Measurements from ENCODE around the gene DLGAP1. TPM values are rescaled to one million over a fixed set of nuclear protein-coding genes. Genes with fewer than 3 reads are reported as not detected.

Gene DLGAP1
- total and polyA plus RNA-seq, 4 donors: 0.06 to 1.2 (median 0.17) TPM; not detected in 1

GRCh38 chr18:3461704-3462103 is 993.4 kb downstream of the DLGAP1 start:
- no peak for TF ChIP-seq EGR1 (IDR thresholded peaks at IDR 0.05; ENCODE audit: low read depth in 2 of 2)
- TF ChIP-seq HNF4A (conservative IDR thresholded peaks at IDR 0.05): no peak
- no peak for TF ChIP-seq FOXA1 (IDR thresholded peaks at IDR 0.05)
- TF ChIP-seq HNF4G (IDR thresholded peaks at IDR 0.05): no peak
- TF ChIP-seq, protein P1, sequence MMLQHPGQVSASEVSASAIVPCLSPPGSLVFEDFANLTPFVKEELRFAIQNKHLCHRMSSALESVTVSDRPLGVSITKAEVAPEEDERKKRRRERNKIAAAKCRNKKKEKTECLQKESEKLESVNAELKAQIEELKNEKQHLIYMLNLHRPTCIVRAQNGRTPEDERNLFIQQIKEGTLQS (IDR thresholded peaks at IDR 0.05): no peak
- TF ChIP-seq, protein P2, sequence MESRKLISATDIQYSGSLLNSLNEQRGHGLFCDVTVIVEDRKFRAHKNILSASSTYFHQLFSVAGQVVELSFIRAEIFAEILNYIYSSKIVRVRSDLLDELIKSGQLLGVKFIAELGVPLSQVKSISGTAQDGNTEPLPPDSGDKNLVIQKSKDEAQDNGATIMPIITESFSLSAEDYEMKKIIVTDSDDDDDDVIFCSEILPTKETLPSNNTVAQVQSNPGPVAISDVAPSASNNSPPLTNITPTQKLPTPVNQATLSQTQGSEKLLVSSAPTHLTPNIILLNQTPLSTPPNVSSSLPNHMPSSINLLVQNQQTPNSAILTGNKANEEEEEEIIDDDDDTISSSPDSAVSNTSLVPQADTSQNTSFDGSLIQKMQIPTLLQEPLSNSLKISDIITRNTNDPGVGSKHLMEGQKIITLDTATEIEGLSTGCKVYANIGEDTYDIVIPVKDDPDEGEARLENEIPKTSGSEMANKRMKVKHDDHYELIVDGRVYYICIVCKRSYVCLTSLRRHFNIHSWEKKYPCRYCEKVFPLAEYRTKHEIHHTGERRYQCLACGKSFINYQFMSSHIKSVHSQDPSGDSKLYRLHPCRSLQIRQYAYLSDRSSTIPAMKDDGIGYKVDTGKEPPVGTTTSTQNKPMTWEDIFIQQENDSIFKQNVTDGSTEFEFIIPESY (IDR thresholded peaks at IDR 0.05): no peak
- no peak for TF ChIP-seq RXRA (IDR thresholded peaks at IDR 0.05)
- no peak for TF ChIP-seq RAD21 (IDR thresholded peaks at IDR 0.05)
- no peak for TF ChIP-seq YY1 (IDR thresholded peaks at IDR 0.05)
- TF ChIP-seq NR2F2 (IDR thresholded peaks at IDR 0.05): no peak
- TF ChIP-seq, protein P3, sequence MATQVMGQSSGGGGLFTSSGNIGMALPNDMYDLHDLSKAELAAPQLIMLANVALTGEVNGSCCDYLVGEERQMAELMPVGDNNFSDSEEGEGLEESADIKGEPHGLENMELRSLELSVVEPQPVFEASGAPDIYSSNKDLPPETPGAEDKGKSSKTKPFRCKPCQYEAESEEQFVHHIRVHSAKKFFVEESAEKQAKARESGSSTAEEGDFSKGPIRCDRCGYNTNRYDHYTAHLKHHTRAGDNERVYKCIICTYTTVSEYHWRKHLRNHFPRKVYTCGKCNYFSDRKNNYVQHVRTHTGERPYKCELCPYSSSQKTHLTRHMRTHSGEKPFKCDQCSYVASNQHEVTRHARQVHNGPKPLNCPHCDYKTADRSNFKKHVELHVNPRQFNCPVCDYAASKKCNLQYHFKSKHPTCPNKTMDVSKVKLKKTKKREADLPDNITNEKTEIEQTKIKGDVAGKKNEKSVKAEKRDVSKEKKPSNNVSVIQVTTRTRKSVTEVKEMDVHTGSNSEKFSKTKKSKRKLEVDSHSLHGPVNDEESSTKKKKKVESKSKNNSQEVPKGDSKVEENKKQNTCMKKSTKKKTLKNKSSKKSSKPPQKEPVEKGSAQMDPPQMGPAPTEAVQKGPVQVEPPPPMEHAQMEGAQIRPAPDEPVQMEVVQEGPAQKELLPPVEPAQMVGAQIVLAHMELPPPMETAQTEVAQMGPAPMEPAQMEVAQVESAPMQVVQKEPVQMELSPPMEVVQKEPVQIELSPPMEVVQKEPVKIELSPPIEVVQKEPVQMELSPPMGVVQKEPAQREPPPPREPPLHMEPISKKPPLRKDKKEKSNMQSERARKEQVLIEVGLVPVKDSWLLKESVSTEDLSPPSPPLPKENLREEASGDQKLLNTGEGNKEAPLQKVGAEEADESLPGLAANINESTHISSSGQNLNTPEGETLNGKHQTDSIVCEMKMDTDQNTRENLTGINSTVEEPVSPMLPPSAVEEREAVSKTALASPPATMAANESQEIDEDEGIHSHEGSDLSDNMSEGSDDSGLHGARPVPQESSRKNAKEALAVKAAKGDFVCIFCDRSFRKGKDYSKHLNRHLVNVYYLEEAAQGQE (IDR thresholded peaks at IDR 0.05): no peak
- TF ChIP-seq SP1 (IDR thresholded peaks at IDR 0.05): no peak
- no peak for TF ChIP-seq FOXA2 (IDR thresholded peaks at IDR 0.05)
- TF ChIP-seq CTCF (IDR thresholded peaks at IDR 0.05; ENCODE audit: low read depth, low read length, missing input control): no peak
- no peak for TF ChIP-seq GABPA (IDR thresholded peaks at IDR 0.05 in 1 of 2, conservative IDR thresholded peaks at IDR 0.05 in 1 of 2)
- Histone ChIP-seq H3K9ac (ENCODE audit: low read depth in 1 of 2, low read length in 2 of 2) (no peak overlapping the region), H3K27me3 (ENCODE audit: control insufficient read depth in 4 of 4, insufficient read depth in 4 of 4, low read length in 3 of 4) (no peaks in the 10 kb centered on the region), H3K4me1 (ENCODE audit: control insufficient read depth in 4 of 4, insufficient read depth in 4 of 4, low read length in 3 of 4) (peaks cover 10 to 27% (median 16%) of the 10 kb centered on the region in 4 donors), H3K27ac (ENCODE audit: low read depth in 1 of 2, low read length in 2 of 2) (no peak overlapping the region), H3K36me3 (ENCODE audit: control insufficient read depth in 4 of 4, insufficient read depth in 3 of 4, low read depth in 1 of 4, low read length in 3 of 4) (peaks cover 2 to 10% (median 5%) of the 10 kb centered on the region in 4 donors), H3K4me3 (ENCODE audit: low read depth in 1 of 3, low read length in 3 of 3) (no peak overlapping the region), H3K9me3 (ENCODE audit: control insufficient read depth in 4 of 4, low read length in 3 of 4) (no peaks in the 10 kb centered on the region)
- WGBS: 98% methylated on average over 5 of the region's 5 CpGs
- no peak for DNase-seq (ENCODE audit: low spot score)

DNA sequence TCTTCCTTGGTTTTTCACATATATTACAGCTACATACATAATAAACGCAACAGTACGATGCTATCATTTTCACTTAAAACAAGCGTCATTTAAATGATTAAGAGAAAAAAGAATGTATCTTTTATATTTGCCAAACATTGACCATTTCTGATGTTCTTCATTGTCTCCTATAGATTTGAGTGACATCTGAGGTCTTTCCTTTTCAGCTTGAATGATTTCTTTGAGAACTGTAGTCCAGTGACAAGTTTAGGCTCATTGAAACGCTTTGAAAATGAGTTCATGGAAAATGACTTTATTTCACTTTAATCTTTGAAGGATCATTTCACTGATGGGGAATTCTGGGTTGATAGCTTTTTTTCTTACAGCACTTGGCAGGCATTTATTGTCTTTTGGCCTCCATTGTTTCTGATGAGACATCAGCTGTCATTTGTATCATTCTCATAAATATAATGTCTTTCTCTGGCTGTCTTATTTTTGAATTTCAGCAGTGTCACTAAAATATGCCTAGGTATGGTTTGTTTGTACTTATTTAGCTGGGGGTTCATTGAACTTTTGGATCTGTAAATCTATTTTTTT is 994.2 kb downstream of the DLGAP1 start:
- no peaks in the 10 kb centered on the region for H3K9me3 ChIP-seq (ENCODE audit: control insufficient read depth in 4 of 4, low read length in 3 of 4)
- H3K36me3 ChIP-seq (ENCODE audit: control insufficient read depth in 4 of 4, insufficient read depth in 3 of 4, low read depth in 1 of 4, low read length in 3 of 4): peaks cover 2 to 10% (median 5%) of the 10 kb centered on the region in 4 donors
- no peak for DNase-seq (ENCODE audit: low spot score)
- H3K4me3 ChIP-seq (ENCODE audit: low read depth in 1 of 3, low read length in 3 of 3): no peak overlapping the region
- H3K4me1 ChIP-seq (ENCODE audit: control insufficient read depth in 4 of 4, insufficient read depth in 4 of 4, low read length in 3 of 4): peaks cover 10 to 34% (median 23%) of the 10 kb centered on the region in 4 donors
- no peak overlapping the region for H3K27ac ChIP-seq (ENCODE audit: low read depth in 1 of 2, low read length in 2 of 2)
- 98% methylated on average over 4 of the region's 4 CpGs for WGBS
- H3K9ac ChIP-seq (ENCODE audit: low read depth in 1 of 2, low read length in 2 of 2): no peak overlapping the region
- no peaks in the 10 kb centered on the region for H3K27me3 ChIP-seq (ENCODE audit: control insufficient read depth in 4 of 4, insufficient read depth in 4 of 4, low read length in 3 of 4)
- TF ChIP-seq, protein P2 (IDR thresholded peaks at IDR 0.05): no peak
- TF ChIP-seq CTCF (IDR thresholded peaks at IDR 0.05; ENCODE audit: low read depth, low read length, missing input control): no peak
- no peak for TF ChIP-seq TAF1 (conservative IDR thresholded peaks at IDR 0.05)

All from liver (tissue), 9 donors.